PC-9 (cell line): Measurements from ENCODE around the gene SCOC. TPM values are rescaled to one million over a fixed set of nuclear protein-coding genes. Genes with fewer than 3 reads are reported as not detected.

Experiments used
- BruUV-seq: library from RNA; stranded (reverse); fragments of 400-500 nt; replicated peaks from 2 replicates; lab custom pipeline; 2021; lab: Mats Ljungman, UMichigan
- CTCF ChIA-PET: fragments of 300-600 bp; sonication (Branson Sonifier 250); formaldehyde crosslinking; loops from one replicate; lab custom pipeline; 2022; ENCODE audit warnings: antibody characterized with exemption; lab: Charles Lee
- POLR2A ChIA-PET: fragments of 300-600 bp; sonication (Branson Sonifier 250); formaldehyde crosslinking; loops from one replicate; lab custom pipeline; 2022; ENCODE audit warnings: antibody characterized with exemption; ENCODE audit not compliant: unreplicated experiment; lab: Charles Lee
- DNase-seq, 2 experiments: peaks; one replicate each; pipeline versions ENCODE4 v3.0.0 to v3.0.0-alpha.2; 2015 to 2022; ENCODE audit warnings: mixed read lengths in 1 of 2
- H2AFZ ChIP-seq: fragments of 200-600 bp; sonication (generic); 2 replicates; pipeline ENCODE4 v1.8.1; 2017; ENCODE audit warnings: antibody characterized with exemption
- H3F3A ChIP-seq: fragments of 200-600 bp; sonication (generic); 2 replicates; pipeline ENCODE4 v1.8.1; 2017; ENCODE audit warnings: antibody characterized with exemption, mild to moderate bottlenecking, low read depth; ENCODE audit not compliant: insufficient read depth
- H3K27ac ChIP-seq: fragments of 200-600 bp; sonication (generic); 2 replicates; pipeline ENCODE4 v1.6.1; 2016; ENCODE audit warnings: mixed run types
- H3K27me3 ChIP-seq: fragments of 200-600 bp; sonication (generic); 2 replicates; pipeline ENCODE4 v1.6.1; 2016; ENCODE audit warnings: low read depth, mixed run types; ENCODE audit not compliant: insufficient read depth
- H3K36me3 ChIP-seq: fragments of 200-600 bp; sonication (generic); 2 replicates; pipeline ENCODE4 v1.6.1; 2016; ENCODE audit warnings: low read depth, mixed run types
- H3K4me1 ChIP-seq: fragments of 200-600 bp; sonication (generic); replicated peaks from 2 replicates; pipeline ENCODE4 v1.6.1; 2016; ENCODE audit warnings: mixed run types; ENCODE audit not compliant: insufficient read depth
- H3K4me2 ChIP-seq: fragments of 200-600 bp; sonication (generic); 2 replicates; pipeline ENCODE4 v1.6.1; 2017; ENCODE audit warnings: mixed run types
- H3K4me3 ChIP-seq: fragments of 200-600 bp; sonication (generic); 2 replicates; pipeline ENCODE4 v1.6.1; 2016; ENCODE audit warnings: mixed run types
- H3K79me2 ChIP-seq: fragments of 200-600 bp; sonication (generic); 2 replicates; pipeline ENCODE4 v1.6.1; 2017; ENCODE audit warnings: low read depth, mixed run types
- H3K9me2 ChIP-seq: fragments of 200-600 bp; sonication (generic); 2 replicates; pipeline ENCODE4 v1.8.1; 2017; ENCODE audit warnings: mild to moderate bottlenecking; ENCODE audit not compliant: insufficient read depth
- H3K9me3 ChIP-seq: fragments of 200-600 bp; sonication (generic); 2 replicates; pipeline ENCODE4 v1.8.1; 2016; ENCODE audit warnings: low read depth; ENCODE audit not compliant: insufficient read depth
- H4K20me1 ChIP-seq: fragments of 200-600 bp; sonication (generic); 2 replicates; pipeline ENCODE4 v1.8.1; 2017; ENCODE audit not compliant: insufficient read depth
- CTCF ChIP-seq: fragments of 200-600 bp; sonication (generic); conservative IDR thresholded peaks from 2 replicates; pipeline ENCODE4 v1.6.1; 2017; ENCODE audit warnings: mixed run types, antibody characterized with exemption, mild to moderate bottlenecking, moderate library complexity
- EZH2 ChIP-seq: fragments of 200-600 bp; sonication (generic); IDR thresholded peaks from 2 replicates; pipeline ENCODE4 v1.8.0; 2017; ENCODE audit warnings: antibody characterized with exemption, low read depth
- intact Hi-C: fragments of 100-400 bp; cut with micrococcal nuclease; formaldehyde crosslinking; loops from one replicate; pipeline ENCODE4 v1.10.0; 2022; ENCODE audit not compliant: unreplicated experiment
- total RNA-seq: library from RNA; stranded (reverse); gene quantifications from 2 replicates; pipeline ENCODE4 v1.2.3, GENCODE V29; 2021

Gene SCOC
- total RNA-seq, 1 experiment from 2014 or later, result 53.0 TPM

DNA sequence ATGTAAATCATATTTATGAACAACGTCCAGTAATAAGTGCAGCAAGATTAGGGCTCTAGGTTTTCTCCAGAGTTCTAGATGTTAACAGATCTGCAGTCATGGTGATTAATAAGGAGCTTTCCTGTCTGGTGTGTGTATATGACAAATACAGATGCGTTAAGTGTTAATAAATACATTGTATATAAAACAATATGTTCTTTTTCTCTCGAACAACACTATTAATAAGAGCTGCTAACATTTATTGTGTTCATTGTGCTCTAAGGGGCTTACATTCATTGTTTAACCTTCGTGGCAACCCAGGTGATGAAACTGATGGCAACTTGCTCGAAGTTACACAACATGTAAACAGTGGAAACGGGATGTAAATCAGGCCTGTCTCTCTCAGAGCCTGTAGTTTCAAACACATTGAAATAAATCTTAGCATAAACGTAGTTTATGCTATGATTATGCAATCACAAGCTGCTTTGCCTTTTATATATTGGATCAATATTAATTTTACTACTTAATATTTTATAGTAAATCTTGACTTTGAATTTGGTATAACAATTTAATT lies 54.5 kb downstream of the SCOC start:
- CTCF ChIA-PET, result no interaction called here
- Histone ChIP-seq H3K4me2 (peak overlapping the region; percentile 88), H3K4me1 (no peaks in the 10 kb centered on the region), H3K27ac (peak overlapping the region; percentile 72), H3K9me2 (no peaks in the 10 kb centered on the region), H3K9me3 (no peaks in the 10 kb centered on the region), H3K27me3 (no peaks in the 10 kb centered on the region), H3F3A (no peaks in the 10 kb centered on the region), H3K4me3 (peak overlapping the region; percentile 68), H2AFZ (peak overlapping the region; percentile 93), H4K20me1 (no peaks in the 10 kb centered on the region), H3K79me2 (no peaks in the 10 kb centered on the region), H3K36me3 (no peaks in the 10 kb centered on the region)
- POLR2A ChIA-PET, result no interaction called here
- no TSS peak for BruUV-seq
- DNase-seq, result no peak
- intact Hi-C loops, result no loop called here
- TF ChIP-seq CTCF (no peak), EZH2 (no peak)

Other genes starting within 250 kb of the SCOC start
- 10.5 and 15.2 TPM in 2 replicates for gene MAML3, start 219.5 kb upstream of the SCOC start, total RNA-seq
- 0.35 and 0.38 TPM in 2 replicates for gene CLGN, start 54.0 kb downstream of the SCOC start, total RNA-seq
- gene MGAT4D, start 124.6 kb downstream of the SCOC start, total RNA-seq, result not detected in 2 replicates
- gene ELMOD2, start 150.5 kb downstream of the SCOC start, total RNA-seq, result 24.7 and 29.9 TPM in 2 replicates
- gene UCP1, start 195.3 kb downstream of the SCOC start, total RNA-seq, result not detected in 2 replicates